K562 (cell line): ENCODE results near the gene METRN. TPM values are rescaled to one million over a fixed set of nuclear protein-coding genes. Genes with fewer than 3 reads are reported as not detected.
A peak's percentile ranks its signal among the peaks of the same experiment; 100 is the strongest.

Experiments used
- CBX2 ChIP-seq: fragments of 200-600 bp; sonication (generic); IDR thresholded peaks from one replicate; pipeline ENCODE4 v1.6.1; 2012; ENCODE audit warnings: mild to moderate bottlenecking, low read length, inconsistent platforms; ENCODE audit not compliant: insufficient read depth, poor library complexity, severe bottlenecking
- CHD1 ChIP-seq: fragments of 200-600 bp; sonication (generic); IDR thresholded peaks from one replicate; pipeline ENCODE4 v1.6.1; 2012; ENCODE audit warnings: mild to moderate bottlenecking, moderate library complexity, low read length, inconsistent platforms
- FOXP4 ChIP-seq: sonication (generic); formaldehyde crosslinking; IDR thresholded peaks from 2 replicates; pipeline ENCODE4 v1.8.0; 2022; ENCODE audit warnings: mild to moderate bottlenecking, missing genetic modification reagents, borderline replicate concordance
- GTF3C2 ChIP-seq: IDR thresholded peaks from 3 replicates; pipeline ENCODE4 v1.6.1; 2011; ENCODE audit warnings: borderline replicate concordance, mild to moderate bottlenecking, moderate library complexity; ENCODE audit not compliant: insufficient read length; ENCODE audit errors: extremely low read depth
- HSF4 ChIP-seq: fragments of 250-450 bp; sonication (Bioruptor Pico); IDR thresholded peaks from 2 replicates; pipeline ENCODE4 v2.1.2; 2022; ENCODE audit warnings: mild to moderate bottlenecking, moderate library complexity, borderline replicate concordance
- KDM4B ChIP-seq, 2 experiments: fragments of 450-650 bp in 1 of 2; sonication (generic) in 1 of 2; IDR thresholded peaks; 2 replicates each; pipeline ENCODE4 v1.6.1; 2016 to 2017; ENCODE audit warnings: borderline replicate concordance in 2 of 2, antibody characterized with exemption in 1 of 2, low read depth in 1 of 2, mild to moderate bottlenecking in 1 of 2
- LEF1 ChIP-seq: fragments of 450-650 bp; IDR thresholded peaks from 2 replicates; pipeline ENCODE4 v1.6.1; 2016; ENCODE audit warnings: mild to moderate bottlenecking
- MEIS2 ChIP-seq: fragments of 450-650 bp; IDR thresholded peaks from 2 replicates; pipeline ENCODE4 v1.6.1; 2014; ENCODE audit warnings: mild to moderate bottlenecking; ENCODE audit not compliant: partially characterized antibody
- MYNN ChIP-seq, 2 experiments: sonication (generic); formaldehyde crosslinking in 1 of 2; IDR thresholded peaks; 2 replicates each; pipeline versions ENCODE4 v1.5.0 to v1.6.1; 2016 to 2020; ENCODE audit warnings: antibody characterized with exemption in 1 of 2, missing genetic modification reagents in 1 of 2
- NR3C1 ChIP-seq: sonication (generic); formaldehyde crosslinking; IDR thresholded peaks from 2 replicates; pipeline ENCODE4 v1.8.1; 2022; ENCODE audit warnings: missing genetic modification reagents
- PRDM10 ChIP-seq: fragments of 450-650 bp; IDR thresholded peaks from 2 replicates; pipeline ENCODE4 v1.6.1; 2018; ENCODE audit not compliant: partially characterized antibody
- ZNF224 ChIP-seq: sonication (generic); formaldehyde crosslinking; IDR thresholded peaks from 2 replicates; pipeline ENCODE4 v1.8.0; 2022; ENCODE audit warnings: mild to moderate bottlenecking, missing genetic modification reagents
- ZNF408 ChIP-seq: fragments of 250-450 bp; sonication (Bioruptor Pico); IDR thresholded peaks from 2 replicates; pipeline ENCODE4 v1.4.0; 2020; ENCODE audit warnings: low read depth, mild to moderate bottlenecking, moderate library complexity
- polyA plus RNA-seq, 8 experiments: library from polyadenylated mRNA; depleted of rRNA in 4 of 8; stranded (reverse) in 5 of 8; unstranded in 3 of 8; fragments of >200 nt; fragmentation: Nextera tagmentation in 2 of 8; fragmentation: Illumina TruSeq in 1 of 8; extraction: Ambion mirVana in 2 of 8; extraction: Trizol in 1 of 8; gene quantifications; 2 replicates each; pipeline versions ENCODE4 v1.2.1 to v1.2.3, GENCODE V29; 2011 to 2014; ENCODE audit warnings: inconsistent platforms in 1 of 8, missing spikeins in 1 of 8
- total RNA-seq, 7 experiments: library from RNA; depleted of rRNA in 6 of 7; stranded (reverse); fragments of >200 nt in 6 of 7; fragmentation: Illumina TruSeq in 2 of 7; extraction: Trizol in 2 of 7; gene quantifications; 2 replicates each; pipeline versions ENCODE4 v1.2.1 to v1.2.3, GENCODE V29; 2011 to 2021; ENCODE audit warnings: low replicate concordance in 1 of 7
- TF ChIP-seq, protein P1 (sequence below): fragments of 450-650 bp; IDR thresholded peaks from 2 replicates; pipeline ENCODE4 v1.6.1; 2016
- TF ChIP-seq, protein P2 (sequence below): fragments of 250-450 bp; sonication (Bioruptor Pico); IDR thresholded peaks from 2 replicates; pipeline ENCODE4 v1.8.0; 2021; ENCODE audit warnings: moderate library complexity, mild to moderate bottlenecking, inconsistent platforms

Gene METRN
- total and polyA plus RNA-seq, 9 of the 15 experiments (the other 6 are each of a cell fraction or from before 2014, with no cell fraction given): 0.20 to 89.8 (median 15.4) TPM

- no peak for TF ChIP-seq HSF4
- no peak for TF ChIP-seq PRDM10
- no peak for TF ChIP-seq KDM4B (IDR thresholded peaks at IDR 0.05; ENCODE audit: borderline replicate concordance in 2 of 2, low read depth in 1 of 2)
- TF ChIP-seq NR3C1 (CRISPR knock-in tag): no peak
- no peak for TF ChIP-seq MEIS2
- no peak for TF ChIP-seq ZNF224 (CRISPR knock-in tag)
- TF ChIP-seq CHD1: no peak
- TF ChIP-seq GTF3C2: no peak
- TF ChIP-seq FOXP4: 0 out of 2 replicates have a peak, but pooled peaks have one; percentile 35
- TF ChIP-seq ZNF408 (CRISPR knock-in tag): no peak
- TF ChIP-seq, protein P1, sequence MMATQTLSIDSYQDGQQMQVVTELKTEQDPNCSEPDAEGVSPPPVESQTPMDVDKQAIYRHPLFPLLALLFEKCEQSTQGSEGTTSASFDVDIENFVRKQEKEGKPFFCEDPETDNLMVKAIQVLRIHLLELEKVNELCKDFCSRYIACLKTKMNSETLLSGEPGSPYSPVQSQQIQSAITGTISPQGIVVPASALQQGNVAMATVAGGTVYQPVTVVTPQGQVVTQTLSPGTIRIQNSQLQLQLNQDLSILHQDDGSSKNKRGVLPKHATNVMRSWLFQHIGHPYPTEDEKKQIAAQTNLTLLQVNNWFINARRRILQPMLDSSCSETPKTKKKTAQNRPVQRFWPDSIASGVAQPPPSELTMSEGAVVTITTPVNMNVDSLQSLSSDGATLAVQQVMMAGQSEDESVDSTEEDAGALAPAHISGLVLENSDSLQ: no peak
- no peak for TF ChIP-seq MYNN (IDR thresholded peaks at IDR 0.05)
- TF ChIP-seq MYNN (CRISPR knock-in tag; IDR thresholded peaks at IDR 0.05): no peak
- TF ChIP-seq, protein P2, sequence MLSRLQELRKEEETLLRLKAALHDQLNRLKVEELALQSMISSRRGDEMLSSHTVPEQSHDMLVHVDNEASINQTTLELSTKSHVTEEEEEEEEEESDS (CRISPR knock-in tag): no peak
- no peak for TF ChIP-seq CBX2
- TF ChIP-seq LEF1: no peak
Measured at GRCh38 chr16:674214-674881, 40.6 kb upstream of the METRN start (continued).
